ENCODE results near the gene IL2.

IL2 gene

DNA sequence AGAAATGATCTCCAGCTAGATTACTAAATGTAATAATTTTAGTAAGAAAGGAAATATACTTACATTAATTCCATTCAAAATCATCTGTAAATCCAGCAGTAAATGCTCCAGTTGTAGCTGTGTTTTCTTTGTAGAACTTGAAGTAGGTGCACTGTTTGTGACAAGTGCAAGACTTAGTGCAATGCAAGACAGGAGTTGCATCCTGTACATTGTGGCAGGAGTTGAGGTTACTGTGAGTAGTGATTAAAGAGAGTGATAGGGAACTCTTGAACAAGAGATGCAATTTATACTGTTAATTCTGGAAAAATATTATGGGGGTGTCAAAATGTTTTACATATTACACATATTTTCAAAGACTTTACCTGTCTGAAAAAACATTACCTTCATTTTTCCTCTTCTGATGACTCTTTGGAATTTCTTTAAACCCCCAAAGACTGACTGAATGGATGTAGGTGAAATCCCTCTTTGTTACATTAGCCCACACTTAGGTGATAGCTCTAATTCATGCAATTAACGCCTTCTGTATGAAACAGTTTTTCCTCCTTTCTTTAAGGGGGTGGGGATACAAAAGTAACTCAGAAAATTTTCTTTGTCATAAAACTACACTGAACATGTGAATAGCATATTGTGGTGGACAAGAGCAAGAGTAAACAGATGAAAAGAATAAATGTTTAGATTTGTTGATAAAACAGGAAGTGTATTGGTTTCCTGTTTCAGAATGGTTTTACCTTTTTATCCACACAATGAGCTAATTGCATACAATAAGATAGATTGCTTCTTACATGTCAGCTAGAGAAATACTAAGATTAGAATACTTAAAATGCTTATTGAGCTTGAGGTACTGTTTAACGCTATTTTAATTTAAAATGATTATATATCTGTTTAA, at the start of gene IL2:
Gene IL2, minus strand, starts transcription at position 495 of the 886 bp plus-strand sequence. Its CDS starts 285 bp downstream, at position 210.
- DNase-seq (ENCODE audit: low read depth): no peak
- TF ChIP-seq, protein P1, sequence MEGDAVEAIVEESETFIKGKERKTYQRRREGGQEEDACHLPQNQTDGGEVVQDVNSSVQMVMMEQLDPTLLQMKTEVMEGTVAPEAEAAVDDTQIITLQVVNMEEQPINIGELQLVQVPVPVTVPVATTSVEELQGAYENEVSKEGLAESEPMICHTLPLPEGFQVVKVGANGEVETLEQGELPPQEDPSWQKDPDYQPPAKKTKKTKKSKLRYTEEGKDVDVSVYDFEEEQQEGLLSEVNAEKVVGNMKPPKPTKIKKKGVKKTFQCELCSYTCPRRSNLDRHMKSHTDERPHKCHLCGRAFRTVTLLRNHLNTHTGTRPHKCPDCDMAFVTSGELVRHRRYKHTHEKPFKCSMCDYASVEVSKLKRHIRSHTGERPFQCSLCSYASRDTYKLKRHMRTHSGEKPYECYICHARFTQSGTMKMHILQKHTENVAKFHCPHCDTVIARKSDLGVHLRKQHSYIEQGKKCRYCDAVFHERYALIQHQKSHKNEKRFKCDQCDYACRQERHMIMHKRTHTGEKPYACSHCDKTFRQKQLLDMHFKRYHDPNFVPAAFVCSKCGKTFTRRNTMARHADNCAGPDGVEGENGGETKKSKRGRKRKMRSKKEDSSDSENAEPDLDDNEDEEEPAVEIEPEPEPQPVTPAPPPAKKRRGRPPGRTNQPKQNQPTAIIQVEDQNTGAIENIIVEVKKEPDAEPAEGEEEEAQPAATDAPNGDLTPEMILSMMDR (IDR thresholded peaks at IDR 0.05; ENCODE audit: control insufficient read depth, insufficient read depth, low read depth, low read length, missing control alignments): no peak
- H3K4me3 ChIP-seq (ENCODE audit: control insufficient read depth, low read depth, low read length): no peak within 1 kb of the TSS

DNA sequence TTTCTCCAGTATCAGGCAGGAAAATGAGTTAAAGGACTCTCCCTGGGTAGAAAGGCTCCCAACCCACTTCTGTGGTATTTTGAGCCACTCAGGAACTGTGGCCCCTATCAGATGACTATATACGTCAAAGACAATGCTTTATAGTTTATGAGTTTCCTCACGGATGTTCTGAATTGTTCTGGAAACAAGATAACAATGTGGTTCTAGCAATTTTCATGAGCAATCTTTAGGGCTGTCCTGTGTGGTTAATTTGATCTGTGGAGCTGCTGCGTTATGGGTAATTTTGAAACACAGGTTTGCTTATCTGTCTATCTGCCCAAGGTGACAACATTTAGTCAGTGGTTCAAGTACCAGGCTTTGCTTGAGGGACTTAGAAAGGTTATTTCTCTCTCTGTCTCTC, 46.7 kb upstream of the IL2 start:
- DNase-seq (ENCODE audit: low read depth): no peak
- no peak overlapping the region for H3K4me3 ChIP-seq (ENCODE audit: control insufficient read depth, low read depth, low read length)
- TF ChIP-seq, protein P1 (IDR thresholded peaks at IDR 0.05; ENCODE audit: control insufficient read depth, insufficient read depth, low read depth, low read length, missing control alignments): no peak

DNA sequence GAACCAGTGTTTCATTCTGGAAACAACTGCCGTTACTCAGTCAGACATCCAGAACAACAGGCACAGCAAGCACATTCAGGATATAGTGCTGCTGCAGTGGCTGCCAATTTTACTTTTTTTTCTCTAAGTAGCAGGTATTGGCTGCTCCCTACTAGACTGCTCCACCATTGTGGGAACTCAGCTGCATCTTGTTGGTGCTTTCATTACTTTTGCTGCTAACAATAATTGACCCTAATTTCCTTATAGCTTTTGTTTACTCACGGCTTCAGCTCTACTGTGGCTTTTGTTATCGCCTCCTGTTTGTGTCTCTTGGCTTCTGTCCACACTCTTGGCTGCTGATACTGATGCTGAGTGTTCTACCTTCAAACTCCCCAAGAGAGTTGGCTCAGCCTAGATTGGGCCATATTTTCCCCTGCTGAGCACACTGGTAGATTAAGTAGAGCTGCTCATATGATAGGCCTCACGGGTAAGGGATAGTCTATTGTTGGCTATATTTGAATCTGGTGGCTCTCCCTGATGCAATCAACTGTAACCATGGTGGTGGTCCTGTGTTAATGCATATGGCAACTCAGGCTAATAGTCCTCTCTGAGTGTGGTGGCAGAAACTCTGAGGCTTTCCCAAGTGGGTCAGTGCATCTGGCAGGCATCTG, 44.5 kb upstream of the IL2 start:
- TF ChIP-seq, protein P1 (IDR thresholded peaks at IDR 0.05; ENCODE audit: control insufficient read depth, insufficient read depth, low read depth, low read length, missing control alignments): no peak
- no peak for DNase-seq (ENCODE audit: low read depth)
- H3K4me3 ChIP-seq (ENCODE audit: control insufficient read depth, low read depth, low read length): no peak overlapping the region

DNA sequence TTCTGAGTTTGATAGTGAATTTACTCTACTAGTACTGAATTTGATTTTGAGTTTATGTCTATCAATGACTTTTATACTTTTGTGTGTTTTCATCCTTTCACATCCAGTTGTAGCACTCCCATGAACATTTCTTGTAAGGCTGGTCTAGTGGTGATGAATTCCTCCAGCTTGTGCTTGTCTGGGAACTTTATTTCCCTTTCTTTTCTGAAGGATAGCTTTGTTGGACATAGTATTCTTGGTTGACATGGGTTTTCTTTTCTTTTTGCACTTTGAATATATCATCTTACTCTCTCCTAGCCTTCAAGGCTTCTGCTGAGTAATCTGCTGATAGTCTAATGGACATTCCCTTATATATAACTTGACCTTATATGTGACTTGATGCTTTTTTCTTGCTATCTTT, 32.5 kb upstream of the IL2 start:
- DNase-seq (ENCODE audit: low read depth): no peak
- no peak overlapping the region for H3K4me3 ChIP-seq (ENCODE audit: control insufficient read depth, low read depth, low read length)
- TF ChIP-seq, protein P1 (IDR thresholded peaks at IDR 0.05; ENCODE audit: control insufficient read depth, insufficient read depth, low read depth, low read length, missing control alignments): no peak

DNA sequence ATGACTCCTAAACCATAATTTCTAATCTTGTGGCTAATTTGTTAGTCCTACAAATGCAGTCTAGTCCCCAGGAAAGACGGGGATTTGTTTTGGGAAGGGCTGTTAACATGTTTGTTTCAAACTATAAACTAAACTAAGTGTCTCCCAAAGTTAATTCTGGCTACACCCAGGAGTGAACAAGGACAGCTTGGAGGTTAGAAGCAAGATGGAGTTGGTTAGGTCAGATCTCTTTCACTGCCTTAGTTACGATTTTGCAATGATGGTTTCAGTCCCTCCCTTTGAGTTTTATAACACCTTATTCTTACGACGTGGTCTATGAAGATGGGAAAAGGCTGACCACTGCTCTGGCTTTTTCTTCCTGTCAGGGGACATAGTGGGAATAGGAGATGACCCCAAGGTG, 27.0 kb upstream of the IL2 start:
- TF ChIP-seq, protein P1 (IDR thresholded peaks at IDR 0.05; ENCODE audit: control insufficient read depth, insufficient read depth, low read depth, low read length, missing control alignments): no peak
- no peak overlapping the region for H3K4me3 ChIP-seq (ENCODE audit: control insufficient read depth, low read depth, low read length)
- no peak for DNase-seq (ENCODE audit: low read depth)

GRCh38 chr4:122481766-122482405, 25.4 kb upstream of the IL2 start:
- H3K4me3 ChIP-seq (ENCODE audit: control insufficient read depth, low read depth, low read length): no peak overlapping the region
- TF ChIP-seq, protein P1 (IDR thresholded peaks at IDR 0.05; ENCODE audit: control insufficient read depth, insufficient read depth, low read depth, low read length, missing control alignments): no peak
- peak; percentile 53 for DNase-seq (ENCODE audit: low read depth)

Measured in AG09309 (cell line).